ENCODE data around the gene POLRMT.
A peak's percentile ranks its signal among the peaks of the same experiment; 100 is the strongest.

The POLRMT gene

DNA sequence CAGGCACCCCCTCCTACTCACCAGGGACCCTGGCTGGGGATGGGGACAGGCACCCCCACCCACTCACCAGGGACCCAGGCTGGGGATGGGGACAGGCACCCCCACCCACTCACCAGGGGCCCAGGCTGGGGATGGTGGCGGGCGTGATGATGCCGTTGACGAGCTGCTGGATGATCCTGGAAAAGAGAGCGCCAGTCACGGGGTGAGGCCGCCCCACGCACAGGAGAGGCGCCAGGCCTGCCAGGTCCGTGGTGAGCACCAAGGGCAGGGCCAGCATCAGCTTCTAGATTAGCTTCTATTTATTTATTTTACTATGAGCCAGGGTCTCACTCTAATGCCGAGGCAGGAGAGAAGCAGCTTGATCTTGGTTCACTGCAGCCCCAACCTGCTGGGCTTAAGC, 16.8 kb upstream of the POLRMT start:
- no peak for DNase-seq (ENCODE audit: low read depth)
- H3K4me3 ChIP-seq (ENCODE audit: low read depth, low read length): no peak overlapping the region

DNA sequence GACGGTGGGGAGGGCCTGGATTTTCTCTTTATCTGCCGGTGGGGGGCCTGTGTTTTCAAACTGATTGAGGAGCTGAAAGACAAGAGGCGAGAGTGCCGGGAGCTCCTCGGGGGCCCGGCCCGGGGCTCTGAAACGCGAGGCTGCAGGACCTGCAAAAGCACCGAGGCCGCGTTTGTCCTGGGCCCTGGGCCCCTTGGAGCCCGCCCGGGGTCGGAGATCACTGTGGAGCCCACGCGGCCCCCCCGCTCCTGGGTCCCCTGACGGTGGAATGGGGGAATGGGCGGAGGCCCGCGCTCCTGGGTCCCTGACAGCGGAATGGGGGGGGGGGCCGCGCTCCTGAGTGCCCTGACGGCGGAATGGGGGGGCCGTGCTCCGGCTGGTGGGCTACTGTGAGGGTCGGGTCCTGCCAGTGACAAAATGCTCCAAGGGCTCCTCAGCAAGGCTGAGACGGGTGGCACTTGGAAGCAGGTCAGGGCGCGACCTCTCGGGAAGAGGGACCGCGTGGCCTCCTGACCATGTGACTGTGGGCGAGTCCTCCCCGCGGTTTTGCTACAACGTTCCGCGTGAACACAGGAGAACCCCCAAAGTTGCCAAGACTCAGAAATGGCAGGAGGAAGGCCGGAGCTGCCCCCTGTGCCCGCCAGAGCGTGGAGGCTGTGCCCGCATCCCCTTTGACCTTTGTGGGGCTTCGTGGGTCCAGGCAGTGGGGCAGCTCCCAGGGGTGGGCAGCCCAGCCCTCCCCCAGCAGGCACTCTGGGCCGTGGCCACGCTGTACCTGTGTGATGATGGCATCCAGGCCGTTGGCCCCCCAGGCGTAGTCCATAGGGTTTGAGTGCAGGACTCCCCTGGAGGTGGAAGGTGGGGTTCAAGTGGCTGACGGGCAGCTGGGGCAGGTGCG, 15.8 kb upstream of the POLRMT start:
- no peak for DNase-seq (ENCODE audit: low read depth)
- H3K4me3 ChIP-seq (ENCODE audit: low read depth, low read length): no peak overlapping the region

DNA sequence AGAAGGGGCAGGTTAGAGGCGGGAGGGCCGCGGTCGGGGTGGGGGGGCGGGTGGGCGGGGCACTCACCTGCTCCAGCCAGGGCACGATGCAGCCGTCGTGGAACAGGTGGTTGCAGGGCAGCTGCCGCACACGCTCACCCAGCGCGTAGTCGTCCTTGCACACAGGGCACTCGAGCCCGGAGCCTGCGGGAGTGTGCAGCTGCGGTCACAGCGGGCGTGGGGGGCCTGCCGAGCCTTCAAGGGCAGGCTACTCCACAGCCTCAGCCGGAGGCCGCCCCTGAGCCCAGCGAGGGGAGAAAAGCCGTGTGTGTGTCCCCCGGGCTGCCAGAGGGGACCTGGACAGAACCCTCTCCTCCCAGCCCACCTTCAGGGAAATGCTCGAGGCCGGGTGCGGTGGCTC, 15.0 kb upstream of the POLRMT start:
- H3K4me3 ChIP-seq (ENCODE audit: low read depth, low read length): no peak overlapping the region
- no peak for DNase-seq (ENCODE audit: low read depth)

DNA sequence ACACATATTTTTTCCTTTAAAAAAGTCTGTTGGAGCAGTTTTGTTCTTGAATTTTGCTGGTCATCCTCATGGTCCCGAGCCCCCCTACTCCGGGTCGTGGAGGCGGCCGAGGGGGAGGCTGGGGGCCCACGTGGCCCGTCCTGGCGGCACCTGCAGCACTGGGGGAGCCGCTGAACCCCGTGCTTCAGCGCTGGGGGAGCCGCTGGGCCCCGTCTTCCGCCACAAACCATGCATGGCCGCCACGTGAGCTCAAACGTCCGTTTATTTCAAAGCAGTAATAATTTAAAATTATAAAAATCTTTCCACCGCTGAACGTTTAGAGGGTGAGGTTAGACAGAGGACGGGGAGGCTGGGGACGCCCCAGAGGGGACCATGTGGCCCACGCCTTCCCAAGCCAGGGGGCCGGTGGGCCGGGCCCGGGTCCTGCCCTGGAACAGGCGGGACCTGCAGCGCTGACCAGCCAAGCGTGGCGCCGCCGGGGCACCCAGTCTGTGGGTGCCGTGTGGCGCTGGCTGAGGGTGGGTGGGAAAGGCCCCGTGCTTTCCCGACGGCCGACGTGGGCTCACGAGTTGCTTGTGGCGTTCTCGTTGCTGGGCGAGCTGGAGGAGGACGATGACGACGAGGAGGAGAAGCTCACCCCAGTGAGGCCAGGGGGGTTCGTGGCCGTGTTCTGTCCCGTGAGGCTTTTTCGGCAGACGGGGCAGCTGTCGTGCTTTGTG, 14.4 kb upstream of the POLRMT start:
- no peak overlapping the region for H3K4me3 ChIP-seq (ENCODE audit: low read depth, low read length)
- DNase-seq (ENCODE audit: low read depth): no peak

DNA sequence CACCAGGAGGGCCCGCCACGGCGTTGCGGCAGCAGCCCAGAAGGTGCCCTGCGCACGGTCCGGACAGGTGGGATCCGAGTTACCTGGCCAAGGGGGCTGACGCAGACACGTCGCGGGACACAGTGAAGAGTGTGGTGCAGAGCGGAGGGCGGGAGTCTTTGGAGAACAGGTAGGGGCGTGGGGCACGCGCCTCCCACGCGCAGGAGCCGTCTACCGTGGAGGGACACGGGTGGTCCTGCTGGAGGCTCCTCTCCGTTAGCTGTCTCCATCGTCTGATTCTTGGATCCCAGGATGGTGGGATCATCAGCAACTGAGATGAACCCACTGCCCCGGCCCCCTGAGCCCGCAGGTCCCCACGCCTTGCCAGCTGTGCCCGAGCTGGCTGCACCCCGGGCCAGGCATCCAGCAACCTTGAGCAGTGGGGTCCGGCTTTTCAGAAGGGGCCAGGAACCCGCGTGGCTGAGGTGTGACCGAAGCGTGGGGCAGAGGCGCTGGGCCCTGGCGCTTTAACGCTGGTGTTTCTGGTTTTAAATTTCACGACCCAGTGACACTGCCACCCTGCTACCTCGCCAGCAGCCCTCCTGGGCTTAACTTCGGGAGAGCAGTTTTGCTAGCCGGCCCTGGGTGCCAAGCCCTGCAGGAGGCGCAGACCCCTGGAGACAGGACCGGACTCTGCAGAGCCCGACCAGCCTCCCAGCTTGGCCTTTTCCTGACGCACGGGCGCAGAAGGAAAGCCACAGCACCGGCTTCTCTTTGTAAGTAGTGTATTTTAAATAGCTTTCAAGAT, 13.6 kb upstream of the POLRMT start:
- DNase-seq (ENCODE audit: low read depth): no peak
- no peak overlapping the region for H3K4me3 ChIP-seq (ENCODE audit: low read depth, low read length)

DNA sequence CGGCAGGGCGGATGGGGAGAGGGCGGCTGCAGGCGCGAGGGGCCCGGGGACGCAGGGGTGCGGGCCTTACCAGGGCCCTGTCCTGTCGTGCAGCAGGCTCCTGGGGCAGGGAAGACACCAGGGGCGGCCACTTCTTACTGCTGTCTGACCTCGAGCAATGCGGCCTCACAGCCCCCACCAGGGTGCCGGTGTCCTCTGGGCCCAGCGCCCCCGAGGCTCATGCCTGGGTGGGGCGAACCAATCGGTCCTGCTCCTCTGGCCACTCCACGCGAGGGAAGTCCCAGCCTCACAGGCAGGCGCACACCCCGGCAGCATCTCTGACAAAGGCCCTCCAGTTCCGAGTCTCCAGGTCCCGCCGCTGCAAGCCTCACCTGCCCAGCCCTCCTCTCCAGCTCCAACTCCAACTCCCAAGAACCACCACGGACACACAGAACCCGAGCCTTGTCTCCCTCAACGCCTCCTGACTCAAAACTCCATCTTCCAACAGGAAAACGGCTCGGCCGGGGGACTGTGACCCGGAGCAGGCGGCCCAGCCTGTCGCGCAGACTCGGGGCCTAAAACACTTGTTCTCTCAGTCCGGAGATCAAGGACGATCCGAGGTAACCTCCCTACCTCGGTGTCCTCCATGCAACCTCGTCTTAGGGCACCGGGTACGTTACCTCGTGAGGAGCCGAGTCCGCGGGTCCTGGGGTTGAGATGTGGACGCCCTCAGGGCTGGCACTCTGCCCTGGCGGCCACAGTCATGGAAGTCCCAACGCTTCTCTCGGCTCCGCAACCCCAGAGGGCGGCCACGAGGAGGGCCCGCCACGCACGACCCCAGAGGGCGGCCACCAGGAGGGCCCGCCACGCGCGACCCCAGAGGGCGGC, 12.8 kb upstream of the POLRMT start:
- DNase-seq (ENCODE audit: low read depth): no peak
- no peak overlapping the region for H3K4me3 ChIP-seq (ENCODE audit: low read depth, low read length)

DNA sequence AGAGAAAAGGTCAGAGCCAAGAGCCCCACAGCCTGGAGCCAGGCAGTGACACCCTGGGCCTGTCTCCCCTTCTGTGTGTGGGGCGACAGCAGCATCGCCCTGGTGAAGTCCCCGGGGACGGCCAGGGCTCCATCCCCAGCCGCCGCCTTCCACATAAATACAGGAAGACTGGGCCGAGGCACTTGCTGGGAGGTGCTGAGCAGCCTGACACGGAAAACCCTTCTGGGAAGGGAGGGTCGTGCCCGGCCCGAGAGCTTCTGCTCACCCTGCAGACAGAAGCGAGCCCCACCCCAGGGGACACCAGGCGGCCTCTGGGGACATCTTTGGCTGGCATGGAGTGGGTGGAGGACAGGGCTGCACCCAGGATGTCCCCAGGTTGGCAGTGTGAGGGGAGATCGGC, 11.5 kb upstream of the POLRMT start:
- DNase-seq (ENCODE audit: low read depth): no peak
- no peak overlapping the region for H3K4me3 ChIP-seq (ENCODE audit: low read depth, low read length)

DNA sequence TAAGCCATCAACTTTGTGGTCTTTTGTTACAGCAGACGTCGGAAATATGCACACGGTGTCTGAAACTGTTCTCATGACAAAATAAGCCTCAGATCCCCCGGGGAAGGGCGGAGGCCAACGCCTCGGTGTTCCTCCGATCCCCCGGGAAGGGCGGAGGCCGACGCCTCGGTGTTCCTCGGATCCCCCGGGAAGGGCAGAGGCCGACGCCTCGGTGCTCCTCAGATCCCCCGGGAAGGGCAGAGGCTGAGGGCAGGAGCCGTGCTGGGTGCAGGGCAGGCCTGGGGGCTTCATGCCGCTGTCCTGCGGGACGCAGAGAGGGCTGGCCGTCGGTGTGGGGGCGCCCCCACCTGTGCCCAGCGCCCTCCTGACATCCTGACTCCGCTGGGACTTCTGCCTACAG, 11.0 kb upstream of the POLRMT start:
- no peak for DNase-seq (ENCODE audit: low read depth)
- no peak overlapping the region for H3K4me3 ChIP-seq (ENCODE audit: low read depth, low read length)

DNA sequence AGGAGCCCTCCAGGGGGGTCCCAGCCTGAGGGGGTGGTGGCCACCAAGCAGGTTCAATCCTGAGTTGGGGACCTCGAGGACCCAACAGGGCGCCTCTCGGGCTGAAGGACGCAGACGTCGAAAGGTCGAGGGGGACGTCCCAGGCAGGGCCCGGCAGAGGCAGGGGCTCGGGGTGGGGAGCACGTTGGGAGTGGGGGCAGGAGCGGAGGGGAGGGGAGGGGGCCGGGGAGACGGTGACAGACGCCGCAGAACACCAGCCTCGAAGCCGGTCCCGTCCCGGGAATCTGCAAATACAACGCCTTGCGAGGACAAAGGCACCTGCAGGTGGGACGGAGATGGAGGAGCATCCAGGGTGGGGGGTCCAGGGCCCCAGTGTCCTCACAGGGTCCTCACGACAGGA, 10.4 kb upstream of the POLRMT start:
- no peak for DNase-seq (ENCODE audit: low read depth)
- no peak overlapping the region for H3K4me3 ChIP-seq (ENCODE audit: low read depth, low read length)

DNA sequence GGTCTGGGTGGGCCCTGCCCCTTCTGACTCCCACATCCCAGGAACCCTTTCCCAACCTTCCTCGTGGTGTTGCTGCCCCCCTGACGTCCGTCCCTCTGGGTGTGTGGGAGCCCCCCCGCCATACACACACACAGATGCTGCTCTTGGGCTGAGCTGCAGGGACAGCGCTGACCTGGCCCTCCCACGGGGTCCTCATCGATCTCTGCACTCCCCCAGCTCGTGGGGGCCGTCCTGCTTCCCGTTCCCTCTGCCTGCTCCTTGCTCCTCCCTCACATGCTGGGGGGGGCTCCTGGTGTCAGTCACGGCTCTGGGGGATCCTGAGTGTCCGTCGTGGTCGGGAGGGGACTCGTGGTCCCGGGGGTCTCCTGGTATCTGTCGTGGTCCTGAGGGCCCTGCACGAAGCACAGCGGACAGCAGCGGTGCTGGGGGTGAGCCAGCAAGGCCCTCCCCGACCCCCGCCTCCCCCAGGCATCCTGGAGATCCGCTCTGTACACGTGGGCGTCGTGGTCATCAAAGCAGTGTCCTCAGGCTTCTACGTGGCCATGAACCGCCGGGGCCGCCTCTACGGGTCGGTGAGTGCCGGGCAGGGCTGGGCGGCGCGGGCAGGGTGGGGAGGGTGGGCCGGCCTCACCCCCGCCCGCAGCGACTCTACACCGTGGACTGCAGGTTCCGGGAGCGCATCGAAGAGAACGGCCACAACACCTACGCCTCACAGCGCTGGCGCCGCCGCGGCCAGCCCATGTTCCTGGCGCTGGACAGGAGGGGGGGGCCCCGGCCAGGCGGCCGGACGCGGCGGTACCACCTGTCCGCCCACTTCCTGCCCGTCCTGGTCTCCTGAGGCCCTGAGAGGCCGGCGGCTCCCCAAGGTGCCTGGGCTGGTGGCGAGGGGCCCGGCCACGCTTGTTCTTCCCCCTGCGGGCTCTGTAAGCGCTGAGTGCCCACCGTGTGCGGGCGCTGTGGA, 9.7 kb upstream of the POLRMT start:
- DNase-seq (ENCODE audit: low read depth): no peak
- H3K4me3 ChIP-seq (ENCODE audit: low read depth, low read length): no peak overlapping the region

DNA sequence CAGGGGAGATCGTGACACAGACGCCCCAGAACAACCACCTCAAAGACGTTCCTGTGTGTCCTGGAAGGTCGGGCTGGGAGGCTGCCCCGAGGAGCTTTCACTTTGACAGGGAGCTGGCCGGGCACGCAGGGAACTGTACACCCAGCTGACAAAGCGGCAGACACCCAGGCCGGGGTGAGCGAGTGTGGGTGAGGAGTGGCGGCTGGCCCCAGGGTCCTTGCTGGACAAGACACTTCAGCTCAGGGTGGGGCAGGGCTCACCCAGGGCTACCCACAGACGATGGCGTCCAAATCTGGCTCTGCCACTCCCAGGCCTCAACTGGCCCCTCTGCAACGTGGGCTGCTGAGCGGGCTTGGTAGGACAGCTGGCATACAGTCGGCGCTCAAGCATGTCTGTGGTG, 8.4 kb upstream of the POLRMT start:
- H3K4me3 ChIP-seq (ENCODE audit: low read depth, low read length): no peak overlapping the region
- DNase-seq (ENCODE audit: low read depth): no peak

DNA sequence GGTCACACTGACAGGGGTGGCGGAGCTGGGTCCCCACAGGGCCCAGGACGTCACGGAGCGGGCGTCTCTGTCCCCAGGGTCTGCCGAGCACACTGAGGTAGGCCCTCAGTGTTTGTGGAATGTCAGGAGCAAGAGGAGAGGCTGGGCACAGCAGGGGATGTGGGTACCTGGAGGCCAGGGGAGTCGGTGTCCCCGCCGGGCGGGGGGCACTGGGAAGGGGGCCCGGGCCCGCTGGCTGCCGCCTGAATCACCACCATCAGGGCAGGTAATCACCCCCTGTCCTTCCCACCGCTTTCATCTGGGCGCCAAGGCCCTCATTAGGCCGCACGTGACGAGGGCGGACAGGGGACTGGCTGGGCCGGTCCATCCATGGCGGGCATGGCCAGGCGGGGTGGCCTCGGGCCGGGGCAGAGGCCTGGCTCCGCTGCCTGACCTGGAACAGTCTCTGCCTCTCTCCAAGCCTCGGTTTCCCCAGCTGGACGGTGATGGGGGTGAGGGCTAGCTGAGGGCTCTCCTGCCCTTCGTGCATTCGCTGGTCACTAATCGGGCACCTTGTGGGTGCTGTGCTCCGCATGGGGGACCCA, 7.4 kb upstream of the POLRMT start:
- no peak overlapping the region for H3K4me3 ChIP-seq (ENCODE audit: low read depth, low read length)
- no peak for DNase-seq (ENCODE audit: low read depth)

DNA sequence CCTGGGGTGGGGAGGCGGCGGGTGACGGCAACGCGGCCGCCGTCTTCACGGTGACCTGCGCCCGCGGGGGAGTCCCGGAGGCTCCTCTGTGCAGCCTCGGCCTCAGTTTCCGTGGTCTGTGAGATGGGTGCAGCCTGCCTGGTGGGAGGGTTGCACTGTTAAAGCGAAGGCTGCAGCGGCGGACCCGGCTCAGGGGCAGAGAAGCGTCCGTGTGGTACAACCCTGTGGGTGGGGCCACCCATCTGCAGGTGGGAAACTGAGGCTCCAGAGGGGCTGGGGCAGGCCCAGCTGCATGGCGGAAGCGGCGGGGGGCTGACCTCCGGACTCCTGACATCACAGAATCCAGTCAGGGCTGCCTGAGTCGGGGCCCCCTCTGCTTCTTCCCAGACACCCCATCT, 6.8 kb upstream of the POLRMT start:
- peak overlapping the region; percentile 33 for H3K4me3 ChIP-seq (ENCODE audit: low read depth, low read length)
- no peak for DNase-seq (ENCODE audit: low read depth)

DNA sequence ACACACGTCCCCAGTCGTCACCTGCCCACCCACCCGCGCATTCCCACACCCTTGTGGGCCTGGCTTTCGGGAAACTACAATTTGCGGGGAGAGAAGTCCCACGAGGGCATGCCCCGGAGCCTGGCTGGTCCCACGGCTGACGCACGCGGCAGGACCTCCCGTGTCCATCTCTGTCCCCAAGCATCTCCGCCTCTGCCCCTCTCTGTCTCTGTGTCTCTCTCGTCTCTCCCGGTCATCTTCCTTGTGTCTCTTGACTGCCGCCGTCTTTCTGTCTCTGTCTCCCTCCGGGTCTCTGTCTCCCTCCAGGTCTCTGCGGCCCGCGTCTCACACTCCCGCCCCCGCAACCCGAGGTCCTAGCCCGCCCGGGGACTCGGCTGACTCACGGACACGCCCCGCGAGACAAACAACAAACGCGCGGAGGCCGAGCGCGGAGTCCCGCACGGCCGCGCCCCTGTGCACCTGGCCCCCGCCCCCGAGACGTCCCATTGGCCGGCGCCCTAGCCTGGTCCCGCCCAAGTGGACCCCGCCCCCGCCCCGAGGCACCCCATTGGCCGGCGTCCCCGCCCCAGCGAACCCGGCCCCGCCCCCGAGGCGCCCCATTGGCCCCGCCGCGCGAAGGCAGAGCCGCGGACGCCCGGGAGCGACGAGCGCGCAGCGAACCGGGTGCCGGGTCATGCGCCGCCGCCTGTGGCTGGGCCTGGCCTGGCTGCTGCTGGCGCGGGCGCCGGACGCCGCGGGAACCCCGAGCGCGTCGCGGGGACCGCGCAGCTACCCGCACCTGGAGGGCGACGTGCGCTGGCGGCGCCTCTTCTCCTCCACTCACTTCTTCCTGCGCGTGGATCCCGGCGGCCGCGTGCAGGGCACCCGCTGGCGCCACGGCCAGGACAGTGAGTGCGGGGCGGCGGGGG, 6.2 kb upstream of the POLRMT start, which contains the start of gene FGF22:
Gene FGF22 (plus strand): TSS at position 627 of the 908 bp plus-strand sequence. CDS start 47 bp downstream, at position 674.
- peak within 1 kb of the TSS; percentile 48 for H3K4me3 ChIP-seq (ENCODE audit: low read depth, low read length)
- peak; percentile 55 for DNase-seq (ENCODE audit: low read depth)

DNA sequence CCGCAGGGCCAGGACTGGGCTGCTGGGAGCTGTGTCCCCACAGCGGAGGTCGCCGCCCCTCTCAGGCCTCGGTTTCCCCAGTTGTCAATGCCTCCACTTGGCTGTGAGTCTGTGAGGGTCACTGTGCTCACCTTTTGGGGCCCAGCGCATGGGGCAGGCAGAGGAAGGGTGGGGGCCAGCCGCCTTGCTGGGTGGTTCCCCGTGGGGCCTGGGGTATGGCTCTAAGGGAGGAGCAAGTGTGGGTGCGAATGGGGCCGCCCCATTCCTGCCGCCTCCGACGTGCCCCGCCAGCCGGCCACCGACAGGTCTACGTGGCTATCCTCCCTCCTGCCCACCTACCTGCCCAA, 5.5 kb upstream of the POLRMT start:
- no peak for DNase-seq (ENCODE audit: low read depth)
- H3K4me3 ChIP-seq (ENCODE audit: low read depth, low read length): peak overlapping the region; percentile 48

DNA sequence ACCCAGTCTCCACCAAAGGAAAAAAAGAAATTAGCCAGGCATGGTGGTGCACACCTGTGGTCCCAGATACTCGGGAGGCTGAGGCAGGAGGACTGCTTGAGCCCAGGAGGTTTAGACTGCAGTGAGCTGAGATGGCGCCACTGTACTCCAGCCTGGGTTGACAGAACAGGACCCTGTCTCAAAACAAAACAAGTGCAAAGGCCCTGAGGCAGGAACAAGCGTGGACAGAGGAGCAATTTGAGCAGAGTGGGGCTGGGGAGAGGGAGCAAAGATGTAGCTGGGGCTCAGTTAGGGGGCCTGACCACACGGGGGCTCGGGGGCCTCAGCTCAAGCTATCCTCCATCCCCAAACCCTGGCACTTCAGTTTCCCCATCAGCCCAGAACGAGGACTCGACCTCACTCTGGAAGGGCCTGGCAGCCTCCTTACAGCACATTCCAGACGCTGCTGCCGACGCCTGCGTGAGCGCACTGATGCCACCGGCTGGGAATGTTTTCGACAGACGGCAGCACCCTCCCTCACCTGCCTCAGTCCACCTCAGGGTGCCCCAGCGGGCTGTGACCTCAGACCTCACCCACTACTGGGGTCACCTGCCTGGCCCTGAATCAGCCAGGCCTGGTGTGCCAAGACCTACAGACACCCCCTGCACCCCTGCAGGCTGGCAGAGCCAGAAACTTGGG, 1.8 kb upstream of the POLRMT start:
- no peak for DNase-seq (ENCODE audit: low read depth)
- no peak overlapping the region for H3K4me3 ChIP-seq (ENCODE audit: low read depth, low read length)
